ENCODE measurements around the gene FGF3.
A peak's percentile ranks its signal among the peaks of the same experiment; 100 is the strongest.

The FGF3 gene

GRCh38 chr11:69818603-69819441 is at the start of gene FGF3:
Gene FGF3 (minus strand): TSS chr11:69819416. CDS start chr11:69818933, 483 bp downstream.
- H3K4me3 ChIP-seq (replicated peaks in 1 of 2; ENCODE audit: low read depth in 2 of 2, low read length in 2 of 2) = no peak within 1 kb of the TSS
- TF ChIP-seq CTCF (IDR thresholded peaks at IDR 0.05; ENCODE audit: low read depth, low read length) = no peak
- no peak for DNase-seq (ENCODE audit: low read depth in 2 of 2)

GRCh38 chr11:69868871-69869270 is 49.7 kb upstream of the FGF3 start:
- DNase-seq (ENCODE audit: low read depth in 2 of 2) = no peak
- no peak for TF ChIP-seq CTCF (IDR thresholded peaks at IDR 0.05; ENCODE audit: low read depth, low read length)
- H3K4me3 ChIP-seq (replicated peaks in 1 of 2; ENCODE audit: low read depth in 2 of 2, low read length in 2 of 2) = no peak overlapping the region

GRCh38 chr11:69868006-69868810 is 49.0 kb upstream of the FGF3 start:
- H3K4me3 ChIP-seq (replicated peaks in 1 of 2; ENCODE audit: low read depth in 2 of 2, low read length in 2 of 2) = no peak overlapping the region
- TF ChIP-seq CTCF (IDR thresholded peaks at IDR 0.05; ENCODE audit: low read depth, low read length) = no peak
- DNase-seq (ENCODE audit: low read depth in 2 of 2) = no peak

- DNase-seq (ENCODE audit: low read depth in 2 of 2) = peak; percentile 24 to 27
- TF ChIP-seq CTCF (IDR thresholded peaks at IDR 0.05; ENCODE audit: low read depth, low read length) = no peak
- no peak overlapping the region for H3K4me3 ChIP-seq (replicated peaks in 1 of 2; ENCODE audit: low read depth in 2 of 2, low read length in 2 of 2)
These were observed 48.1 kb upstream of the FGF3 start for GRCh38 chr11:69867076-69868005.

GRCh38 chr11:69866648-69867047 is 47.4 kb upstream of the FGF3 start:
- no peak for TF ChIP-seq CTCF (IDR thresholded peaks at IDR 0.05; ENCODE audit: low read depth, low read length)
- no peak overlapping the region for H3K4me3 ChIP-seq (replicated peaks in 1 of 2; ENCODE audit: low read depth in 2 of 2, low read length in 2 of 2)
- no peak for DNase-seq (ENCODE audit: low read depth in 2 of 2)

GRCh38 chr11:69865707-69866106 is 46.5 kb upstream of the FGF3 start:
- no peak for DNase-seq (ENCODE audit: low read depth in 2 of 2)
- TF ChIP-seq CTCF (IDR thresholded peaks at IDR 0.05; ENCODE audit: low read depth, low read length) = no peak
- H3K4me3 ChIP-seq (replicated peaks in 1 of 2; ENCODE audit: low read depth in 2 of 2, low read length in 2 of 2) = no peak overlapping the region
